SH-SY5Y (cell line): Measurements from ENCODE around the gene RPL10A.

Source experiments
- GATA2 ChIP-seq: IDR thresholded peaks from 2 replicates; pipeline ENCODE4 v1.6.1; 2011; ENCODE audit warnings: mild to moderate bottlenecking, low read depth, low read length
- GATA3 ChIP-seq: IDR thresholded peaks from 2 replicates; pipeline ENCODE4 v1.6.1; 2011; ENCODE audit warnings: low read depth, mild to moderate bottlenecking, low read length, moderate library complexity

The RPL10A gene

DNA sequence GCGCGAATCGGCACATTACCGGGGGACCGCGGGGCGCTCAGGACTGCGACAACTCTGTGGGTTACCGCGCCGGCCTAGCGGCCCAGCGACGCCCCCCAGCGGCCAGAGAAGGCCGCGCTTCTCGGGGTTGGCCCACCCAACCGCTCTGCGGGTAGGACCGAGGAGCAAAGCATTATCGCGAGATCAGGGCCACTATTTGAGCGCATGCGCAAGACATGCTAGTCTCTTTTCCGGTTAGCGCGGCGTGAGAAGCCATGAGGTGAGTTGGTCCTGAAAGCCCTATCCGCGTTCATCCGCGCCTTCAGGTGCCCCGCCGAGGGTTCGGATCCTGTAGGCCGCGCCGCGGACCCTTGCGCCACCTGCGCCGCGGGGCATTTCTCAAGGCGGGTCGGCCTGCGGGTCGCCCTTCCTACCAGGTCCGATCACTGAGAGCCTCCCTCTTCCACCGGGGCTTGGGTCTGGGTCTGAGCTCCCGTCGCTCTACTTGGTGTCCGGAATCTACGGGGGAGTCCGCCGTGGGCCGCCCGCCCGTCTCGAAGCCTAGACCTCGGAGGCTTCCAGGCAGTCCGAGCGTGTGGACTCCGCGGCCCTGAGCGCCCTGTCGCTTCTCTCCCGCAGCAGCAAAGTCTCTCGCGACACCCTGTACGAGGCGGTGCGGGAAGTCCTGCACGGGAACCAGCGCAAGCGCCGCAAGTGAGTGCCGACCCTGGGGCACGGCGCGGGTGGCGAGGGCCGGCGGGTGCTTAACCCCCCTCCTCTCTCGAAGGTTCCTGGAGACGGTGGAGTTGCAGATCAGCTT, at the start of gene RPL10A:
TSS of gene RPL10A (plus strand) at position 221 of the 799 bp plus-strand sequence. CDS start at position 255, 34 bp downstream.
- TF ChIP-seq GATA2 (peak; percentile 84), GATA3 (no peak)

DNA sequence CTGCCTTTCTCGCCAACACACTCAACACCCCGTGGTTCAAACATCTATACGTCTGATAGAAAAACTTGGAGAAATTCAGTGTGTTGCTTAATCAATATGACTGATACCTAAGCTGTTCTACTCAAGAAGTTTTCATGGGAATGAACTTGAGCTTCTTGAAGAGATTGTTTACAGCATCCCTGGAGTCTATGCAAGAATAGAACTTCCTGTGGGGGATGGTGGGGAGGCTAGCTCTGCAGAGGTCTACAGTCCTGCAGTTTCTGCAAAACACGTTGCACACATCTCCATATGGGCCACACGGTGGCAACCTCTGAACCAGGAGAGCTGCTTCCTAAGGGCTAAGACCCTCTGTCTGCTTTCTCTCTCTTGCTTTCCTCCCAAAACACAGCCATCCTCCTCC, 48.8 kb upstream of the RPL10A start:
- TF ChIP-seq GATA3 (no peak), GATA2 (no peak)

DNA sequence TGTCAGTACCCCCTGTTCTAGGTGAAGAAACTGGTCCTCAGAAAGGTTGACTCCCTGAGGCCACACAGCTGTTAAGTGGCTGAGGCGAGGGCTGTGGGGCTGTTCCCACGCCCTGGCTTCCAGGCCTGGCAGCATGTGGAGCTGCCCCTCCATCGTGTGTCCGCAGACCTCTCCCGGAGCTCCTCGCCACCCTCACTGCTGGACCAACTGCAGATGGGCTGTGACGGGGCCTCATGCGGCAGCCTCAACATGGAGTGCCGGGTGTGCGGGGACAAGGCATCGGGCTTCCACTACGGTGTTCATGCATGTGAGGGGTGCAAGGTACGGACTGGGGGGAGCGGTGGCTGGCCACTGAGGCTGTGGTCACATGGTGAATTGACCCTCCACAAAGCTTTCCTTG, 48.2 kb upstream of the RPL10A start:
- TF ChIP-seq GATA2 (no peak), GATA3 (no peak)

DNA sequence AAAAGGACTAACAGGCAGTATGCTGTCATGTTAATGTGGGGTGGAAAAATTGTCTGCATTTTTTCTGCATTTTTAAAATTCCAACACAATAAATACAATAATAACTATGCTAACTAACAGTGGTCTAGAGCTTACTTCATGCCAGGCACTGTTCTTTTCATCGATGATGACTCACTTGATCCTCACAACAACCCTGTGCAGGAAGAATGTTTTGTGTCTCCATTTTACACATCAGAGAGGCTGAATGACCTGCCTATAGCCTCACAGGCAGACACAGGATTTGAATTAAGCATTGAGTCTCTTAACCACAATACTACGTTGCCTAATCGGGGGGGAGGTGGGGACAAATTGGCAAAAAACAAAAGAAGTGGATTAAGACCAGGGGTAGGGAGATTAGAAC, 42.9 kb upstream of the RPL10A start:
- TF ChIP-seq GATA2 (no peak), GATA3 (no peak)

DNA sequence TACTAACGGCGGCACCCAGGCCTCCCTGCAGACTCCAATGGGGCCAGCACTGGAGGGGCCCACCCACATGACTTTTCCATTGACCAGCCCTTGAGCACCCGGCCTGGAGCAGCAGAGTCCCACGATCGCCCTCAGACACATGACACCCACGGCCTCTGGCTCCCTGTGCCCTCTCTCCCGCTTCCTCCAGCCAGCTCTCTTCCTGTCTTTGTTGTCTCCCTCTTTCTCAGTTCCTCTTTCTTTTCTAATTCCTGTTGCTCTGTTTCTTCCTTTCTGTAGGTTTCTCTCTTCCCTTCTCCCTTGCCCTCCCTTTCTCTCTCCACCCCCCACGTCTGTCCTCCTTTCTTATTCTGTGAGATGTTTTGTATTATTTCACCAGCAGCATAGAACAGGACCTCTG, 42.1 kb upstream of the RPL10A start:
- TF ChIP-seq GATA2 (no peak), GATA3 (no peak)

DNA sequence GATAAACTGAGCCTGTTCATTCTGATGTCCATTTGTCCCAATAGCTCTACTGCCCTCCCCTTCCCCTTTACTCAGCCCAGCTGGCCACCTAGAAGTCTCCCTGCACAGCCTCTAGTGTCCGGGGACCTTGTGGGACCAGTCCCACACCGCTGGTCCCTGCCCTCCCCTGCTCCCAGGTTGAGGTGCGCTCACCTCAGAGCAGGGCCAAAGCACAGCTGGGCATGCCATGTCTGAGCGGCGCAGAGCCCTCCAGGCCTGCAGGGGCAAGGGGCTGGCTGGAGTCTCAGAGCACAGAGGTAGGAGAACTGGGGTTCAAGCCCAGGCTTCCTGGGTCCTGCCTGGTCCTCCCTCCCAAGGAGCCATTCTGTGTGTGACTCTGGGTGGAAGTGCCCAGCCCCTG, 40.8 kb upstream of the RPL10A start:
- TF ChIP-seq GATA2 = no peak
- no peak for TF ChIP-seq GATA3

DNA sequence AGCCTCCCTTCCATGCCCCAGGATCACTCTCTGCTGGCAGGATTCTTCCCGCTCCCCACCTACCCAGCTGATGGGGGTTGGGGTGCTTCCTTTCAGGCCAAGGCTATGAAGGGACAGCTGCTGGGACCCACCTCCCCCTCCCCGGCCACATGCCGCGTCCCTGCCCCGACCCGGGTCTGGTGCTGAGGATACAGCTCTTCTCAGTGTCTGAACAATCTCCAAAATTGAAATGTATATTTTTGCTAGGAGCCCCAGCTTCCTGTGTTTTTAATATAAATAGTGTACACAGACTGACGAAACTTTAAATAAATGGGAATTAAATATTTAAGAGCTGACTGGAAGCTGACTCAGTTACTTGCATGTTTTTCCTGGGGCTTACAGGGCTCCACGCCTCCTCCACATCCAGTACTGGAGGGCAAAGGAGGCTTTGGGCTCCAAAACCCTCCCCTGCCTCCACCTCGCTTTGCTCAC, 40.3 kb upstream of the RPL10A start:
- TF ChIP-seq GATA3 = no peak
- no peak for TF ChIP-seq GATA2

DNA sequence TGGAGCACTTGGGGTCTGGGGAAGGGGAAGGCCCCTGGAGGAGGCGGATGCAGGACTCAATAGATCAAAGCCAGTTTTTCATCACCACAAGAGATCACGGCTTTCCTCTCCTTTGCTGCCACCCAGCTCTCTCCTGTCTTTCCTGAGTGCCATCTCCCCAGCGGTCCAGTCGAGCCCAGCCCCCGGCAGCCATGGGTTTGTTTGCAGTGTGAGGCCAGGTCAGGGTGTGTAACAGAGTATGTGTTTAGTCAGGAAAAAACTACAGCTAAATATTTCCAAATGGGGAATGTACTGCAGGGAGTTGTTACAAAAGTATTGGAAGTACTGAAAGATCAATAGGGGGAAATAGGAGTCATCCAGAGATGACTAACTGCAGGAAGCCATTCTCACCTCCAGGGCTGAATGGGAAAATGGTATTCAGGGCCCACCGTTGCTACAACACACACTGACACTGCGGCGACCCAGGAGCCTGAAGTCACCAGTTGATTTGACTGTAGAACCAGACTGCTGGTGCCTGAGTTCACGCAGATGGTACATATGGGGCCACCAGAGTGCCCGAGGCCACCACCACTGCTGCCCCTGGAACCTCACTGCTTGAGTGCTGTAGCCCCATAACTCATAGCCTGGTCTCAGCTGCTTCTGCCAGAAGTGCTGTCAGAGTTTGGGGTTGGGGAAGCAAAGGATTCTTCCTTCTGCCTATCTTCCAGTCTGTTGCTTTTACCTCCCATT, 39.6 kb upstream of the RPL10A start:
- TF ChIP-seq GATA2 = no peak
- no peak for TF ChIP-seq GATA3

DNA sequence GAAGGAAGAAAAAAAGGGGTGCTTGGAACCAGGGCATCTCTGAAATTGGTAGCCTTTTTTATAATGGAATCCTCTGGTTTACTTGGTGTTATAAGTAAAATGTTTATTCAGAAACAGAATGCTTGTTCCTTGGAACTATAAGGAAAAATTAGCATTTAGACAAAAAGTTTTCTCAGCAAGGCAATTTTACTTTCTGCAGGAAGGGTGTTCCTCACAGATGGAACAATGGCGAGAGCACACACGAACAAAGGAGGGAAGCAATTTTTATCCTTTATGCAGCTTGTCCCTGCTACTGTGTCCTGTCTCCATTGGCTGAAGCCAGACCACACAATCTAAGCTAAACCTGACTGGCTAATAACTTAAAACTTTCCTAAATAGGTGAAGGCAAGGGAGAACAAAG, 38.7 kb upstream of the RPL10A start:
- TF ChIP-seq GATA2 (no peak), GATA3 (no peak)

DNA sequence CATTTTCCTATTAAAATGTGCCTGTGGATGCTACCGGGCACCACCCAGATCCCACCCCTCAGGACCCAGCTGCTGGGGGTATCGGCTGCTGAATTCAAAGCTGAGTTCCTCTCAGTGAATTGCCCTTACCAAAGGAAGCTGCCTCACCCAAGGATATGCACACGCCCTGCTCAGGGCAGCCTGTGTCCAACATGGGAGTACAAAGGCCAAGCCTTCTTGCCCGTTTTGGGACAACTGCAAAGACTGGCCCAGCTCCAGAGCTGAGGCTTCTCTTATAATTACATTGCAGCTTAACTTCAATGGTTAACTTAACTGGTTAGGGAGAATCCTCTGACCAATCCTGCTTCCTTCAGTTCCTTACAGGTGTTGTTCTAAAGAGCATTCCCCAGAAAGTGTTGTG, 35.9 kb upstream of the RPL10A start:
- TF ChIP-seq GATA3 (no peak), GATA2 (no peak)

DNA sequence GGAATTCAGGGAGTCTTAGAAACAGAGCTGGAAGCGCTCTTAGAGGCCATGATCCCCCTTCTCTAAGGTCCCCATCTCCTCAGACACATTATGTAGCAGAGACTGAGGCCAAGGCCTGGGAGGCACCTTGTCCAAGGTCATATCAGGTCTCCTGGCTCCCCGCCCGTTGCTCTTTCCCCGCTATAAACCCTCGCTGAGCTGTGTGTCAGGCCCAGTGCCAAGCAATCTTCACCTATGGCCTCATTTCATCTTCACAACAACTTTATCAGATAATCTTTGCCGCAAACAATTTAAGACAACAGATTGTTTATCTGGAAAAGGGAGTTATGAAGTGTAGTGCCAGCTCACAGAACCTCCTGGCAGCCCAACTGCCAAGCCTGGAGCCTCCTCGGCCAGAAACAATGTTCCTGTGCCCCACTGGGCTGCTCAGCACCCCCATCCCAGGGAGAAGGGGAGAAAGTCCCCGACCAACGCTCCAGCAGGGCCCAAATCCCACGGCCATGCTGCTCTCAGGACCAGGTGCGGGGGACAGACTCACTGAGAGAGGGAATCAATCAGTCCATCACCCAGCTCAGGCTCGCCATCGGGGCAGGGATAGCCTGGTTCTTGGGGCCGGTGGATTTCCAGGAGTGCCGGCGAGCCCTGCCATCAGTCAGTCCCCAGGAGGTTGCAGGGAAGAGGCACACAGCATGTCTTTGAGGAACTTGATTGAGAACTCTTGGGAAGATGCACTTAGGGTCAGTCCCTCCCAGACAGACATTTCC, 32.9 kb upstream of the RPL10A start:
- TF ChIP-seq GATA2 = no peak
- no peak for TF ChIP-seq GATA3

DNA sequence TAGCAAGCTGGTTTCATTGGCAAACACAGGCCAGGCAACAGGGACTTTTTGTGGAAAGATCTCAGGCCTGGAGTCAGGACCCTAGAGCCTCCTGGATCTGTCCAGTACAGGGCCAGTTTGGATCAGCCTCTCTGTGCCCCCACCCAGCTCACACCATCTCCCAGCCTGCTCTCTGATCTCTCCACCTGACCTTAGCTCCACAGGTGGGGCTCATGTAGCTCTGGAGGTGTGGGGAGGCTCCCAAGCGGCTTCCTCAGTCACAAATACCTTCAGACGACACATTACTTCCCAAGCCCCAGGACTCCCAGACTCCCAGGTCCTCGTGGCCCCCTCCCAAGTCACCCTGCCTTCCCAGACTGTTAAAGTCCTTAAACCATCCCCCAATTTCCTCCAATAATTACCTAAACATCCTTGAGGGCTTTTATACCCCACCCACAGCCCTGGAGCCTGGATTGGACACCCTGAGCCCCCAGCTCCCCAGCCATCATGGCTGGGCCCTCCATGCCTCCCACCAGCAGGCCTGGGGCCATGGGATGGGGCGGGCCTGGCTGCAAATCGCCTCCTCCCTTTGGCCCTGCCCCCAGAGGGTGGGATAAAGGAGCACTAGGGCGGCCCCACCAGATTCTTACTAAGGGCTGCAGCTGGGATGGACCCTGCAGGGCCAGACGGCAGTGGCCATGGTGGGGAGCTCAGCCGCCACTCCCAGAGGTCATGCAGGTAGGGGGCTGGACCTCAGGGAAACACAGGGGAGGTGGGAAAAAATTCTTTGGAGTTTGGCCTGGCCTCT, 31.9 kb upstream of the RPL10A start:
- TF ChIP-seq GATA2 = no peak
- TF ChIP-seq GATA3 = no peak

DNA sequence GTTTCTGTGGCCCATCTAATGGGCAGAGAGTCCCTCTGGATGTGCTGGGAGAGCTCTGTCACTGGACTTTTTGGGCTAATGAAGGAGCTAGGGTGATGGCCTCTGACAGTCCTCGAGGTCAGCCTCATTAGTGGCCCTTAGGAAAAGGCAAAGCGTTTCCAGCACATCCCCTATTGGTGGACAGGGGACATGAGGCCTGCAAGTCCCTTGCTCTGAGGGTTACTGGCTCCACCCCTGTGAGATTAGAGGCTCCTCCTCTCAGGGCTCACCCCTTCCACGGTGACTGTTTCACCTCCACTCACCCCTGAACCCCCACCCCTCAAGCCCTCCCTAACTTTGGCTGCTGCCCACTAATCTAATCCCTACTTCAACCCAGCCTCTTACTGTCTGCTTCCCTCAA, 28.9 kb upstream of the RPL10A start:
- TF ChIP-seq GATA2 = no peak
- TF ChIP-seq GATA3 = no peak
